ENCODE measurements around the gene PID1.

GRCh38 chr2:229273723-229274338, 2.7 kb upstream of the PID1 start:
- TF ChIP-seq POLR2AphosphoS5 (IDR thresholded peaks at IDR 0.05) (no peak), CTCF (IDR thresholded peaks at IDR 0.05) (peak; percentile 54 to 78 (median 69)), POLR2A (IDR thresholded peaks at IDR 0.05) (no peak), EP300 (IDR thresholded peaks at IDR 0.05) (no peak)

Data from sigmoid colon (tissue), 4 donors.